Kidney capillary endothelial cell (primary cell): Measurements from ENCODE around the gene CYP4F8.

ENCODE experiments used
- DNase-seq: peaks from one replicate; pipeline ENCODE4 v3.0.0-alpha.2; 2018; ENCODE audit warnings: low spot score

Gene CYP4F8

GRCh38 chr19:15616183-15616582, 1.2 kb downstream of the CYP4F8 start:
- DNase-seq = no peak

- DNase-seq = no peak
These were observed 1.7 kb downstream of the CYP4F8 start for GRCh38 chr19:15616627-15617270.

- DNase-seq = no peak
These were observed 3.3 kb downstream of the CYP4F8 start for GRCh38 chr19:15618321-15618720.

GRCh38 chr19:15621801-15622200, 6.8 kb downstream of the CYP4F8 start:
- no peak for DNase-seq

- DNase-seq = no peak
These were observed 8.0 kb downstream of the CYP4F8 start for GRCh38 chr19:15622991-15623390.

- no peak for DNase-seq
These were observed 8.8 kb downstream of the CYP4F8 start for GRCh38 chr19:15623711-15624318.

GRCh38 chr19:15628236-15629002, 13.4 kb downstream of the CYP4F8 start:
- no peak for DNase-seq

- peak; percentile 44 for DNase-seq
These were observed 14.2 kb downstream of the CYP4F8 start for GRCh38 chr19:15629003-15629880.

- DNase-seq = peak; percentile 1
These were observed 16.8 kb downstream of the CYP4F8 start for GRCh38 chr19:15631817-15632216.

GRCh38 chr19:15633082-15633835, 18.2 kb downstream of the CYP4F8 start:
- DNase-seq = no peak

GRCh38 chr19:15634105-15634504, 19.1 kb downstream of the CYP4F8 start:
- DNase-seq = no peak

- no peak for DNase-seq
These were observed 20.2 kb downstream of the CYP4F8 start for GRCh38 chr19:15635016-15635805.

GRCh38 chr19:15636026-15636425, 21.0 kb downstream of the CYP4F8 start:
- DNase-seq = no peak

- no peak for DNase-seq
These were observed 24.6 kb downstream of the CYP4F8 start for GRCh38 chr19:15639596-15639995.

GRCh38 chr19:15640294-15640903, 25.4 kb downstream of the CYP4F8 start, which contains the start of gene CYP4F3:
Gene CYP4F3 (plus strand): TSS chr19:15640897. CDS start chr19:15641416, 519 bp downstream.
- no peak for DNase-seq

GRCh38 chr19:15640904-15641597, 26.0 kb downstream of the CYP4F8 start:
- no peak for DNase-seq

GRCh38 chr19:15641901-15642491, 27.0 kb downstream of the CYP4F8 start:
- DNase-seq = no peak

- DNase-seq = no peak
These were observed 27.8 kb downstream of the CYP4F8 start for GRCh38 chr19:15642807-15643206.

GRCh38 chr19:15643387-15643786, 28.4 kb downstream of the CYP4F8 start:
- DNase-seq = no peak
